ENCODE results near the gene THOP1.

Gene THOP1

DNA sequence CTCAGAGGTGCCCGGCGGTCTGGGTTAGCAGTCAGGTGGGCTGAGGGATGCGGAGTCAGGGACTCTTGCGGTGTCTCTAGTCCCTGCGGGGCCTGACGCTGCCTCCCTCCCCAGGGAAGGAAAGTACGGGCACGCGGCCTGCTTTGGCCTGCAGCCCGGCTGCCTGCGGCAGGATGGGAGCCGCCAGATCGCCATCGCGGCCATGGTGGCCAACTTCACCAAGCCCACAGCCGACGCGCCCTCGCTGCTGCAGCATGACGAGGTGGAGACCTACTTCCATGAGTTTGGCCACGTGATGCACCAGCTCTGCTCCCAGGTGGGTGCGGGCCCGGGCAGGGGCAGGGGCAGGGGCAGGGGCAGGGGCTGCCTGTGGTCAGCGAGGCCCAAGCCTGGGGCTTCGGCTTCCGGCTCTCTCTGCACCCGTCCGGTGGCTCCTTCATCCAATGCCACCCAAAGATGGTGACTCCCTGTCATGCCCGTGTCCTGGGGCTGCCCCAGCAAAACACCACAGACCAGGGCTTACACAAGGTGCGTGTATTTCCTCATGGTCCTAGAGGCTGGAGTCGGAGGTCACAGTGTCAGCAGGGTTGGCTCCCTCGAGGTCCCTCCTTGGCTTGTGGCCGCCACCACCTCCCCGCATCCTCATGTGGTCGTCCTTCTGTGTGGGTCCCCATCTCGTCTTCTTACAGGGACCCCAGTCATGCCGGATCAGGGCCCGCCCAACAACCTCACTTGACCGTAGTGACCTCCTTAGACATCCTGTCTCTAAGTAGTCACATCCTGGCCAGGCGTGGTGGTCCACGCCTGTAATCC lies 23.0 kb downstream of the THOP1 start:
- H3K36me3 ChIP-seq = peaks cover 80% of the 10 kb centered on the region
- H3K9me3 ChIP-seq = no peaks in the 10 kb centered on the region
- H3K4me1 ChIP-seq (ENCODE audit: control insufficient read depth in 1 of 2, insufficient read depth in 1 of 2, low read depth in 1 of 2, low read length in 1 of 2) = no peaks in the 10 kb centered on the region
- no peak overlapping the region for H3K4me3 ChIP-seq (ENCODE audit: low read depth in 1 of 2, low read length in 1 of 2)
- H3K27me3 ChIP-seq = no peaks in the 10 kb centered on the region
- no peak for TF ChIP-seq CTCF (IDR thresholded peaks at IDR 0.05)
- H3K27ac ChIP-seq = no peak overlapping the region

DNA sequence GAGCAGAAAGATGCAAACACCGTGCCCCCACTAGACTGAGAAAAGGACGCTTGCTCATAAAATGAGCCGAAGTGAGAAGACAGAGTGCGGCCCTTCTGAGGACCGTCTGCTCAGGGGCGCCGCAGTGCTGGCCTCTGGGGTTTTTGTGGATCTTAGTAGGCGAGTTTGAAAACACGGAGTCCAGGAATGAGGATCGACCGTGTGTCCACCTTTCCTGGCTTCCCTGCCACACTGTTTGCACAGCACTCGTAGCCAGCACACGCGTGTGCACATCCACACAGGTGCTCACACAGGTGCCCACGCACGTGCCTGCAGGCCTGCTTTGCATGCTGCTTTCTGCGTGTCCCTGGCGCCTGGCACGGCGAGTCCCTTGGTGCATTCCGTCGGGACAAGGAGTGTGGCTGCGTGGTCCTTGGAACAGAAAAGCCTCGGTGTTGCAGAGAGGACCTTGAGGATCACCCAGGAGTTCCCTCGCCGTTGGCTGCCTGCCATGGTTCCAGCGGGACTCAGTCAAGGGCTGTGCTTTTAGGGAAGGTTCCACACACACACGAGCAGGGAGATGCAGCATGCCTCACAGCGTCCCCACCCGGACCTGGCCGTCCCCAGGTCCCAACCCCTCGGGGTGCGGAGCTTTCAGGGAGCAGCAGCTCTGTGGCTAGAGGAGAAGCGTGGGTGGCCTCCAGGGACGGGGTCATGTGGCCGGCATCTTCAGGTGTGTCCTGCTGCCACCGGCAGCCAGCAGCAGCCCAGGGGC lies 24.3 kb downstream of the THOP1 start:
- TF ChIP-seq CTCF (IDR thresholded peaks at IDR 0.05) = no peak
- no peaks in the 10 kb centered on the region for H3K9me3 ChIP-seq
- H3K27me3 ChIP-seq = no peaks in the 10 kb centered on the region
- H3K4me1 ChIP-seq (ENCODE audit: control insufficient read depth in 1 of 2, insufficient read depth in 1 of 2, low read depth in 1 of 2, low read length in 1 of 2) = no peaks in the 10 kb centered on the region
- H3K36me3 ChIP-seq = peaks cover 74% of the 10 kb centered on the region
- no peak overlapping the region for H3K4me3 ChIP-seq (ENCODE audit: low read depth in 1 of 2, low read length in 1 of 2)
- no peak overlapping the region for H3K27ac ChIP-seq

DNA sequence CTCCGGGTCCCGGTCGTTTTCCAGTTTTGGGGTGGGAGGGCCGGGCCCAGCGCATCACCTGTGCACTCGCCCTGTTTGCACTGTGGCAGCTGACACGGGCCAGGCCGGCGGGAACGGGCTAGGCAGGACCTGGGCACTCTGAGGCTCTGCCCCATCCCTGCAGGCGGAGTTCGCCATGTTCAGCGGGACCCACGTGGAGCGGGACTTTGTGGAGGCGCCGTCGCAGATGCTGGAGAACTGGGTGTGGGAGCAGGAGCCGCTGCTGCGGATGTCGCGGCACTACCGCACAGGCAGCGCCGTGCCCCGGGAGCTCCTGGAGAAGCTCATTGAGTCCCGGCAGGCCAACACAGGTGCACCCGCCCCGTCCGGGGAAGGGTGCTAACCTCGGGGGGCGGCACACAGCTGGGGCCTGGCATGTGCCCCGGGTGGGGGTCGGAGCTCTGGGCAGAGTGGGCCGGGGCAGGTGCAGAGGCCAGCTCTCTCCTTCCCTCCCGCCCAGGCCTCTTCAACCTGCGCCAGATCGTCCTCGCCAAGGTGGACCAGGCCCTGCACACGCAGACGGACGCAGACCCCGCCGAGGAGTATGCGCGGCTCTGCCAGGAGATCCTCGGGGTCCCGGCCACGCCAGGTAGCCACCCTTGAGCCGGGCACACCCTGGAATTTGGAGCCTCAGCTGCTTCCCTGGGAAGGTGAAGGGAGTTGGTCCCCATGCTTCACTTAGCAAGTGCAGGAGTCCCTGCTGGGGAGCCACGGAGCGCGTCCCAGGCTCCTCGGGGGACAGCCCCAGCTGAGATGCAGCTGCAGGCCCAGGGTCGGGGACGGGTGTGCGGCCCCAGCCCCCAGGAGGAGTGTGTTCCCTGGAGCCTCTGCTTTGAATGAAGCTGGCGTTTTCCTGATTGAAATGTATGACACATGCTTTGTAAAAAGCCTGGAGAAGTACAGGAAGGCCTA lies 25.1 kb downstream of the THOP1 start:
- H3K4me1 ChIP-seq (ENCODE audit: control insufficient read depth in 1 of 2, insufficient read depth in 1 of 2, low read depth in 1 of 2, low read length in 1 of 2) = no peaks in the 10 kb centered on the region
- H3K27ac ChIP-seq = no peak overlapping the region
- H3K27me3 ChIP-seq = no peaks in the 10 kb centered on the region
- H3K4me3 ChIP-seq (ENCODE audit: low read depth in 1 of 2, low read length in 1 of 2) = no peak overlapping the region
- peaks cover 70% of the 10 kb centered on the region for H3K36me3 ChIP-seq
- H3K9me3 ChIP-seq = no peaks in the 10 kb centered on the region
- TF ChIP-seq CTCF (IDR thresholded peaks at IDR 0.05) = no peak

- no peak overlapping the region for H3K27ac ChIP-seq
- no peaks in the 10 kb centered on the region for H3K9me3 ChIP-seq
- peaks cover 63% of the 10 kb centered on the region for H3K36me3 ChIP-seq
- H3K27me3 ChIP-seq = no peaks in the 10 kb centered on the region
- no peak for TF ChIP-seq CTCF (IDR thresholded peaks at IDR 0.05)
- H3K4me1 ChIP-seq (ENCODE audit: control insufficient read depth in 1 of 2, insufficient read depth in 1 of 2, low read depth in 1 of 2, low read length in 1 of 2) = no peaks in the 10 kb centered on the region
- H3K4me3 ChIP-seq (ENCODE audit: low read depth in 1 of 2, low read length in 1 of 2) = no peak overlapping the region
Measured at GRCh38 chr19:2811221-2811722, 26.0 kb downstream of the THOP1 start.

GRCh38 chr19:2811735-2812413 lies 26.6 kb downstream of the THOP1 start:
- peaks cover 57% of the 10 kb centered on the region for H3K36me3 ChIP-seq
- no peaks in the 10 kb centered on the region for H3K4me1 ChIP-seq (ENCODE audit: control insufficient read depth in 1 of 2, insufficient read depth in 1 of 2, low read depth in 1 of 2, low read length in 1 of 2)
- no peak overlapping the region for H3K4me3 ChIP-seq (ENCODE audit: low read depth in 1 of 2, low read length in 1 of 2)
- no peaks in the 10 kb centered on the region for H3K9me3 ChIP-seq
- no peak overlapping the region for H3K27ac ChIP-seq
- no peaks in the 10 kb centered on the region for H3K27me3 ChIP-seq
- no peak for TF ChIP-seq CTCF (IDR thresholded peaks at IDR 0.05)
